NCI-H2081 treated with DMSO at 0.1 percent for 48 hours (cell line): Measurements from ENCODE around the gene AMER3.
"Not testable (repeated sequence)": the region's sequence is repeated elsewhere in the genome, so short reads cannot be mapped to it uniquely, and the experiment has no call there.

ENCODE experiments used
- DNase-seq: peaks from one replicate; lab custom pipeline; 2025; lab: John Stamatoyannopoulos, UW

AMER3 gene

GRCh38 chr2:130755256-130756052 is at the start of gene AMER3:
Gene AMER3 (plus strand): TSS chr2:130755540. CDS start chr2:130762073, 6,533 bp downstream.
- DNase-seq, result no peak

GRCh38 chr2:130714795-130715194 is 40.5 kb upstream of the AMER3 start:
- not testable (repeated sequence) for DNase-seq

GRCh38 chr2:130720036-130720435 is 35.3 kb upstream of the AMER3 start:
- DNase-seq, result no peak

- DNase-seq, result no peak
Measured at GRCh38 chr2:130720528-130720927, 34.8 kb upstream of the AMER3 start.

GRCh38 chr2:130724455-130724854 is 30.9 kb upstream of the AMER3 start:
- no peak for DNase-seq

- no peak for DNase-seq
Measured at GRCh38 chr2:130726614-130727180, 28.6 kb upstream of the AMER3 start.

- DNase-seq, result no peak
Measured at GRCh38 chr2:130727286-130727924, 27.9 kb upstream of the AMER3 start.

GRCh38 chr2:130728007-130728454 is 27.3 kb upstream of the AMER3 start:
- DNase-seq, result no peak

GRCh38 chr2:130728549-130729316 is 26.6 kb upstream of the AMER3 start, which contains the start of gene GPR148:
Gene GPR148 (plus strand): TSS chr2:130729070. CDS start chr2:130729152, 82 bp downstream.
- peak; percentile 77 for DNase-seq

GRCh38 chr2:130729322-130730299 is 25.7 kb upstream of the AMER3 start:
- DNase-seq, result peak; percentile 10

GRCh38 chr2:130732257-130732656 is 23.1 kb upstream of the AMER3 start:
- DNase-seq, result not testable (repeated sequence)

- no peak for DNase-seq
Measured at GRCh38 chr2:130735200-130735599, 20.1 kb upstream of the AMER3 start.

- no peak for DNase-seq
Measured at GRCh38 chr2:130736487-130736886, 18.9 kb upstream of the AMER3 start.

- DNase-seq, result no peak
Measured at GRCh38 chr2:130737592-130737991, 17.7 kb upstream of the AMER3 start.

GRCh38 chr2:130740671-130741070 is 14.7 kb upstream of the AMER3 start:
- no peak for DNase-seq

- no peak for DNase-seq
Measured at GRCh38 chr2:130743278-130743677, 12.1 kb upstream of the AMER3 start.

- DNase-seq, result no peak
Measured at GRCh38 chr2:130744287-130745117, 10.8 kb upstream of the AMER3 start.

- DNase-seq, result no peak
Measured at GRCh38 chr2:130749078-130749477, 6.3 kb upstream of the AMER3 start.

GRCh38 chr2:130749641-130750040 is 5.7 kb upstream of the AMER3 start:
- no peak for DNase-seq

GRCh38 chr2:130754811-130755210 is 529 bp upstream of the AMER3 start:
- no peak for DNase-seq
